SH-SY5Y (cell line): ENCODE data around the gene GCNT1.

Experiments
- GATA2 ChIP-seq: IDR thresholded peaks from 2 replicates; pipeline ENCODE4 v1.6.1; 2011; ENCODE audit warnings: mild to moderate bottlenecking, low read depth, low read length
- GATA3 ChIP-seq: IDR thresholded peaks from 2 replicates; pipeline ENCODE4 v1.6.1; 2011; ENCODE audit warnings: low read depth, mild to moderate bottlenecking, low read length, moderate library complexity

GRCh38 chr9:76478226-76478625, 19.2 kb downstream of the GCNT1 start:
- TF ChIP-seq GATA3 (no peak), GATA2 (no peak)
